Suprapubic skin (tissue), 4 donors: ENCODE results near the gene DNAH9. TPM values are rescaled to one million over a fixed set of nuclear protein-coding genes. Genes with fewer than 3 reads are reported as not detected.

Source experiments
- DNase-seq, 2 donors: peaks; one replicate each; pipeline ENCODE4 v3.0.0-alpha.2; 2019; ENCODE audit warnings: low spot score in 2 of 2
- H3K27ac ChIP-seq: fragments of 200-600 bp; sonication (generic); one replicate; pipeline ENCODE4 v1.5.1; 2019
- H3K27me3 ChIP-seq: fragments of 200-600 bp; sonication (generic); one replicate; pipeline ENCODE4 v1.5.1; 2019
- H3K36me3 ChIP-seq: fragments of 200-600 bp; sonication (generic); one replicate; pipeline ENCODE4 v1.5.1; 2019
- H3K4me1 ChIP-seq: fragments of 200-600 bp; sonication (generic); one replicate; pipeline ENCODE4 v1.5.1; 2019
- H3K4me3 ChIP-seq: fragments of 200-600 bp; sonication (generic); one replicate; pipeline ENCODE4 v1.5.1; 2019; ENCODE audit warnings: mild to moderate bottlenecking
- H3K9me3 ChIP-seq: fragments of 200-600 bp; sonication (generic); one replicate; pipeline ENCODE4 v1.5.1; 2019
- CTCF ChIP-seq, 2 donors: fragments of 200-600 bp in 1 of 2; fragments of 450-650 bp in 1 of 2; sonication (generic) in 1 of 2; IDR thresholded peaks; one replicate each; pipeline ENCODE4 v1.5.1; 2016 to 2019; ENCODE audit warnings: antibody characterized with exemption in 2 of 2, mild to moderate bottlenecking in 1 of 2, moderate library complexity in 1 of 2
- EP300 ChIP-seq: sonication (generic); formaldehyde crosslinking; IDR thresholded peaks from one replicate; pipeline ENCODE4 v1.6.1; 2017; ENCODE audit warnings: antibody characterized with exemption
- POLR2A ChIP-seq, 2 donors: fragments of 450-650 bp; IDR thresholded peaks; one replicate each; pipeline ENCODE4 v1.6.1; 2017; ENCODE audit warnings: antibody characterized with exemption in 2 of 2, mild to moderate bottlenecking in 2 of 2, moderate library complexity in 2 of 2
- POLR2AphosphoS5 ChIP-seq, 3 donors: sonication (generic); formaldehyde crosslinking; IDR thresholded peaks; one replicate each; pipeline ENCODE4 v1.6.1; 2017; ENCODE audit warnings: antibody characterized with exemption in 3 of 3
- WGBS: methylation state at CpG from one replicate; pipeline ENCODE4 v1.1.5; 2018; 5-methylcytosine and 5-hydroxymethylcytosine counted together
- total RNA-seq, 4 donors: library from RNA; depleted of rRNA; stranded (reverse); fragments of >200 nt; gene quantifications; one replicate each; pipeline ENCODE4 v1.1.0, GENCODE V29; 2016

DNAH9 gene
- 10 to 100 TPM in 1 of 4 donors, 1 to 10 TPM in 3; 3.0 to 14.2 (median 4.1) TPM for total RNA-seq

GRCh38 chr17:11598274-11599221 lies at the start of gene DNAH9:
TSS of gene DNAH9 (plus strand) at chr17:11598470. CDS start at chr17:11598499, 29 bp downstream.
- TF ChIP-seq CTCF (IDR thresholded peaks at IDR 0.05) (no peak), POLR2A (IDR thresholded peaks at IDR 0.05) (no peak), EP300 (no peak), POLR2AphosphoS5 (IDR thresholded peaks at IDR 0.05) (no peak)
- WGBS, result under 1% methylated on average over 37 of the region's 84 CpGs
- no peaks in the 10 kb centered on the region for H3K36me3 ChIP-seq
- peaks cover 3% of the 10 kb centered on the region for H3K27me3 ChIP-seq
- no peaks in the 10 kb centered on the region for H3K9me3 ChIP-seq
- DNase-seq, result peak; percentile 96
- H3K4me3 ChIP-seq, result peak within 1 kb of the TSS; percentile 57
- H3K27ac ChIP-seq, result no peak within 1 kb of the TSS
- H3K4me1 ChIP-seq, result peaks cover 11% of the 10 kb centered on the region

- Histone ChIP-seq H3K4me3 (no peak overlapping the region), H3K27ac (no peak overlapping the region), H3K36me3 (no peaks in the 10 kb centered on the region), H3K27me3 (no peaks in the 10 kb centered on the region), H3K4me1 (no peaks in the 10 kb centered on the region), H3K9me3 (no peaks in the 10 kb centered on the region)
- DNase-seq, result no peak
- TF ChIP-seq POLR2A (IDR thresholded peaks at IDR 0.05) (no peak), POLR2AphosphoS5 (IDR thresholded peaks at IDR 0.05) (no peak), CTCF (IDR thresholded peaks at IDR 0.05) (no peak), EP300 (no peak)
- 86% methylated on average over 2 of the region's 2 CpGs for WGBS
Measured at GRCh38 chr17:11550431-11550830, 47.8 kb upstream of the DNAH9 start.

GRCh38 chr17:11551442-11551841 lies 46.8 kb upstream of the DNAH9 start:
- H3K27ac ChIP-seq, result no peak overlapping the region
- WGBS, result 75% methylated on average over 6 of the region's 6 CpGs
- H3K36me3 ChIP-seq, result no peaks in the 10 kb centered on the region
- DNase-seq, result no peak
- no peak for TF ChIP-seq POLR2A (IDR thresholded peaks at IDR 0.05)
- TF ChIP-seq CTCF (IDR thresholded peaks at IDR 0.05), result no peak
- no peaks in the 10 kb centered on the region for H3K4me1 ChIP-seq
- no peaks in the 10 kb centered on the region for H3K9me3 ChIP-seq
- H3K27me3 ChIP-seq, result no peaks in the 10 kb centered on the region
- no peak overlapping the region for H3K4me3 ChIP-seq

GRCh38 chr17:11553135-11553534 lies 45.1 kb upstream of the DNAH9 start:
- Histone ChIP-seq H3K36me3 (no peaks in the 10 kb centered on the region), H3K4me1 (no peaks in the 10 kb centered on the region), H3K27me3 (no peaks in the 10 kb centered on the region), H3K4me3 (no peak overlapping the region), H3K27ac (no peak overlapping the region), H3K9me3 (no peaks in the 10 kb centered on the region)
- WGBS, result 73% methylated on average over 1 of the region's 1 CpG
- TF ChIP-seq POLR2A (IDR thresholded peaks at IDR 0.05) (no peak), CTCF (IDR thresholded peaks at IDR 0.05) (no peak), POLR2AphosphoS5 (IDR thresholded peaks at IDR 0.05) (no peak), EP300 (no peak)
- no peak for DNase-seq

- no peaks in the 10 kb centered on the region for H3K36me3 ChIP-seq
- H3K27me3 ChIP-seq, result no peaks in the 10 kb centered on the region
- WGBS, result 13% methylated on average over 1 of the region's 1 CpG
- no peak overlapping the region for H3K27ac ChIP-seq
- no peaks in the 10 kb centered on the region for H3K9me3 ChIP-seq
- H3K4me3 ChIP-seq, result no peak overlapping the region
- DNase-seq, result no peak
- no peak for TF ChIP-seq EP300
- no peak for TF ChIP-seq POLR2AphosphoS5 (IDR thresholded peaks at IDR 0.05)
- TF ChIP-seq CTCF (IDR thresholded peaks at IDR 0.05), result no peak
- H3K4me1 ChIP-seq, result no peaks in the 10 kb centered on the region
Measured at GRCh38 chr17:11554042-11554441, 44.2 kb upstream of the DNAH9 start.
